ENCODE measurements around the gene ID2.

GRCh38 chr2:8661736-8662135 lies 20.1 kb upstream of the ID2 start:
- TF ChIP-seq, protein P1, sequence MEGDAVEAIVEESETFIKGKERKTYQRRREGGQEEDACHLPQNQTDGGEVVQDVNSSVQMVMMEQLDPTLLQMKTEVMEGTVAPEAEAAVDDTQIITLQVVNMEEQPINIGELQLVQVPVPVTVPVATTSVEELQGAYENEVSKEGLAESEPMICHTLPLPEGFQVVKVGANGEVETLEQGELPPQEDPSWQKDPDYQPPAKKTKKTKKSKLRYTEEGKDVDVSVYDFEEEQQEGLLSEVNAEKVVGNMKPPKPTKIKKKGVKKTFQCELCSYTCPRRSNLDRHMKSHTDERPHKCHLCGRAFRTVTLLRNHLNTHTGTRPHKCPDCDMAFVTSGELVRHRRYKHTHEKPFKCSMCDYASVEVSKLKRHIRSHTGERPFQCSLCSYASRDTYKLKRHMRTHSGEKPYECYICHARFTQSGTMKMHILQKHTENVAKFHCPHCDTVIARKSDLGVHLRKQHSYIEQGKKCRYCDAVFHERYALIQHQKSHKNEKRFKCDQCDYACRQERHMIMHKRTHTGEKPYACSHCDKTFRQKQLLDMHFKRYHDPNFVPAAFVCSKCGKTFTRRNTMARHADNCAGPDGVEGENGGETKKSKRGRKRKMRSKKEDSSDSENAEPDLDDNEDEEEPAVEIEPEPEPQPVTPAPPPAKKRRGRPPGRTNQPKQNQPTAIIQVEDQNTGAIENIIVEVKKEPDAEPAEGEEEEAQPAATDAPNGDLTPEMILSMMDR (IDR thresholded peaks at IDR 0.05), result no peak
- TF ChIP-seq ZFP36 (IDR thresholded peaks at IDR 0.05; ENCODE audit: borderline replicate concordance, partially characterized antibody) (no peak), RARB (CRISPR knock-in tag; IDR thresholded peaks at IDR 0.05) (no peak), TP53 (CRISPR knock-in tag; IDR thresholded peaks at IDR 0.05) (no peak), POLR2A (IDR thresholded peaks at IDR 0.05; ENCODE audit: low read length) (no peak), CHD2 (IDR thresholded peaks at IDR 0.05; ENCODE audit: low read length, partially characterized antibody) (no peak), SREBF2 (IDR thresholded peaks at IDR 0.05) (no peak), POLR2AphosphoS2 (conservative IDR thresholded peaks at IDR 0.05; ENCODE audit: low read length) (no peak), JUNB (IDR thresholded peaks at IDR 0.05) (no peak), SMC3 (IDR thresholded peaks at IDR 0.05) (no peak), CBX2 (IDR thresholded peaks at IDR 0.05; ENCODE audit: borderline replicate concordance, low read depth) (no peak)
- TF ChIP-seq, protein P2, sequence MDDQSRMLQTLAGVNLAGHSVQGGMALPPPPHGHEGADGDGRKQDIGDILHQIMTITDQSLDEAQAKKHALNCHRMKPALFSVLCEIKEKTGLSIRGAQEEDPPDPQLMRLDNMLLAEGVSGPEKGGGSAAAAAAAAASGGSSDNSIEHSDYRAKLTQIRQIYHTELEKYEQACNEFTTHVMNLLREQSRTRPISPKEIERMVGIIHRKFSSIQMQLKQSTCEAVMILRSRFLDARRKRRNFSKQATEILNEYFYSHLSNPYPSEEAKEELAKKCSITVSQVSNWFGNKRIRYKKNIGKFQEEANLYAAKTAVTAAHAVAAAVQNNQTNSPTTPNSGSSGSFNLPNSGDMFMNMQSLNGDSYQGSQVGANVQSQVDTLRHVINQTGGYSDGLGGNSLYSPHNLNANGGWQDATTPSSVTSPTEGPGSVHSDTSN (IDR thresholded peaks at IDR 0.05), result no peak

Measured in A549 (cell line).